GM23338 (cell line): ENCODE data around the gene ERMARD. TPM values are rescaled to one million over a fixed set of nuclear protein-coding genes. Genes with fewer than 3 reads are reported as not detected.

Experiments used
- ATAC-seq: fragments of 200-7000 bp; cut with Tn5 transposase; 3 replicates; pipeline ENCODE4 v1.9.1; 2020
- DNase-seq: peaks from one replicate; pipeline ENCODE4 v3.0.0-alpha.2; 2015; ENCODE audit warnings: low spot score
- H2AFZ ChIP-seq: fragments of 200-600 bp; sonication (generic); 2 replicates; pipeline ENCODE4 v1.8.0; 2016; ENCODE audit warnings: antibody characterized with exemption, mild to moderate bottlenecking, moderate library complexity
- H3F3A ChIP-seq: fragments of 200-600 bp; sonication (generic); replicated peaks from 2 replicates; pipeline ENCODE4 v1.8.0; 2017; ENCODE audit warnings: antibody characterized with exemption, mixed run types, low read depth
- H3K27ac ChIP-seq: fragments of 200-600 bp; sonication (generic); 2 replicates; pipeline ENCODE4 v1.6.1; 2016; ENCODE audit warnings: low read depth
- H3K27me3 ChIP-seq: fragments of 200-600 bp; sonication (generic); 2 replicates; pipeline ENCODE4 v1.8.0; 2016; ENCODE audit warnings: mild to moderate bottlenecking, mixed run types, moderate library complexity; ENCODE audit not compliant: insufficient read depth
- H3K36me3 ChIP-seq: fragments of 200-600 bp; sonication (generic); 2 replicates; pipeline ENCODE4 v1.8.0; 2016; ENCODE audit warnings: mild to moderate bottlenecking; ENCODE audit not compliant: insufficient read depth
- H3K4me1 ChIP-seq: fragments of 200-600 bp; sonication (generic); 2 replicates; pipeline ENCODE4 v1.8.0; 2016; ENCODE audit warnings: mild to moderate bottlenecking, moderate library complexity; ENCODE audit not compliant: insufficient read depth
- H3K4me2 ChIP-seq: fragments of 200-600 bp; sonication (generic); 2 replicates; pipeline ENCODE4 v1.7.1; 2017; ENCODE audit warnings: mixed run types
- H3K4me3 ChIP-seq: fragments of 200-600 bp; sonication (generic); 2 replicates; pipeline ENCODE4 v1.6.1; 2016; ENCODE audit warnings: mixed run types
- H3K79me2 ChIP-seq: fragments of 200-600 bp; sonication (generic); replicated peaks from 2 replicates; pipeline ENCODE4 v1.8.0; 2017; ENCODE audit warnings: mild to moderate bottlenecking; ENCODE audit not compliant: insufficient read depth
- H3K9me2 ChIP-seq: fragments of 200-600 bp; sonication (generic); 2 replicates; pipeline ENCODE4 v1.8.0; 2017; ENCODE audit not compliant: insufficient read depth
- H4K20me1 ChIP-seq: fragments of 200-600 bp; sonication (generic); replicated peaks from 2 replicates; pipeline ENCODE4 v1.8.0; 2017; ENCODE audit warnings: mild to moderate bottlenecking; ENCODE audit not compliant: insufficient read depth
- H3K27ac Mint-ChIP-seq: 2 replicates; pipeline ENCODE4 v1.8.0; 2020; ENCODE audit warnings: inconsistent platforms, mild to moderate bottlenecking, moderate library complexity, mixed read lengths
- H3K27me3 Mint-ChIP-seq: 3 replicates; pipeline ENCODE4 v1.8.0; 2022; ENCODE audit warnings: low read depth, mild to moderate bottlenecking, moderate library complexity, mixed read lengths, inconsistent platforms; ENCODE audit not compliant: insufficient read depth, poor library complexity
- H3K36me3 Mint-ChIP-seq: 3 replicates; pipeline ENCODE4 v1.8.0; 2021; ENCODE audit warnings: low read depth, mild to moderate bottlenecking, inconsistent platforms, moderate library complexity, mixed read lengths
- H3K4me1 Mint-ChIP-seq: 3 replicates; pipeline ENCODE4 v1.8.0; 2020; ENCODE audit warnings: mild to moderate bottlenecking, inconsistent platforms, mixed read lengths
- H3K4me3 Mint-ChIP-seq: 3 replicates; pipeline ENCODE4 v1.8.0; 2021; ENCODE audit warnings: moderate library complexity, mild to moderate bottlenecking, inconsistent platforms, mixed read lengths
- H3K9me3 Mint-ChIP-seq: 3 replicates; pipeline ENCODE4 v1.8.0; 2020; ENCODE audit warnings: moderate library complexity, mild to moderate bottlenecking, inconsistent platforms, mixed read lengths
- EZH2 ChIP-seq: fragments of 200-600 bp; sonication (generic); IDR thresholded peaks from one replicate; pipeline ENCODE4 v1.8.0; 2017; ENCODE audit warnings: antibody characterized with exemption, mild to moderate bottlenecking, low read depth; ENCODE audit not compliant: unreplicated experiment
- EZH2phosphoT487 ChIP-seq: fragments of 200-600 bp; sonication (generic); IDR thresholded peaks from one replicate; pipeline ENCODE4 v1.8.1; 2018; ENCODE audit warnings: antibody characterized with exemption; ENCODE audit not compliant: unreplicated experiment
- JUNB ChIP-seq: IDR thresholded peaks from one replicate; pipeline ENCODE4 v1.6.1; 2016; ENCODE audit warnings: antibody characterized with exemption; ENCODE audit not compliant: unreplicated experiment
- NANOG ChIP-seq: IDR thresholded peaks from 2 replicates; pipeline ENCODE4 v1.6.1; 2016; ENCODE audit warnings: antibody characterized with exemption, borderline replicate concordance
- POLR2AphosphoS5 ChIP-seq: IDR thresholded peaks from 2 replicates; pipeline ENCODE4 v1.6.1; 2016; ENCODE audit warnings: antibody characterized with exemption, low read depth
- STAT1 ChIP-seq: IDR thresholded peaks from one replicate; pipeline ENCODE4 v1.6.1; 2016; ENCODE audit warnings: antibody characterized with exemption; ENCODE audit not compliant: unreplicated experiment
- ZNF114 ChIP-seq: fragments of 250-450 bp; sonication (Bioruptor Pico); IDR thresholded peaks from 2 replicates; pipeline ENCODE4 v1.5.0; 2020; ENCODE audit warnings: mild to moderate bottlenecking, moderate library complexity
- ZNF331 ChIP-seq: fragments of 250-450 bp; sonication (Bioruptor Pico); IDR thresholded peaks from 2 replicates; pipeline ENCODE4 v1.5.0; 2020; ENCODE audit warnings: low read depth, mild to moderate bottlenecking, moderate library complexity
- polyA plus RNA-seq: library from polyadenylated mRNA; unstranded; fragments of >200 nt; fragmentation: Nextera tagmentation; extraction: Ambion mirVana; gene quantifications from 2 replicates; pipeline ENCODE4 v1.2.1, GENCODE V29; 2016
- total RNA-seq: library from RNA; depleted of rRNA; stranded (reverse); fragments of >200 nt; shearing (Covaris generic); gene quantifications from 2 replicates; pipeline ENCODE4 v1.2.3, GENCODE V29; 2014
- TF ChIP-seq, protein P1 (sequence below): fragments of 250-450 bp; sonication (Bioruptor Pico); IDR thresholded peaks from 2 replicates; pipeline ENCODE4 v1.5.0; 2020; ENCODE audit warnings: mild to moderate bottlenecking, moderate library complexity
- TF ChIP-seq, protein P2 (sequence below): IDR thresholded peaks from 2 replicates; pipeline ENCODE4 v1.6.1; 2016; ENCODE audit warnings: antibody characterized with exemption

The ERMARD gene
- total and polyA plus RNA-seq, 2 experiments from 2014 or later = 7.6 to 8.6 TPM

DNA sequence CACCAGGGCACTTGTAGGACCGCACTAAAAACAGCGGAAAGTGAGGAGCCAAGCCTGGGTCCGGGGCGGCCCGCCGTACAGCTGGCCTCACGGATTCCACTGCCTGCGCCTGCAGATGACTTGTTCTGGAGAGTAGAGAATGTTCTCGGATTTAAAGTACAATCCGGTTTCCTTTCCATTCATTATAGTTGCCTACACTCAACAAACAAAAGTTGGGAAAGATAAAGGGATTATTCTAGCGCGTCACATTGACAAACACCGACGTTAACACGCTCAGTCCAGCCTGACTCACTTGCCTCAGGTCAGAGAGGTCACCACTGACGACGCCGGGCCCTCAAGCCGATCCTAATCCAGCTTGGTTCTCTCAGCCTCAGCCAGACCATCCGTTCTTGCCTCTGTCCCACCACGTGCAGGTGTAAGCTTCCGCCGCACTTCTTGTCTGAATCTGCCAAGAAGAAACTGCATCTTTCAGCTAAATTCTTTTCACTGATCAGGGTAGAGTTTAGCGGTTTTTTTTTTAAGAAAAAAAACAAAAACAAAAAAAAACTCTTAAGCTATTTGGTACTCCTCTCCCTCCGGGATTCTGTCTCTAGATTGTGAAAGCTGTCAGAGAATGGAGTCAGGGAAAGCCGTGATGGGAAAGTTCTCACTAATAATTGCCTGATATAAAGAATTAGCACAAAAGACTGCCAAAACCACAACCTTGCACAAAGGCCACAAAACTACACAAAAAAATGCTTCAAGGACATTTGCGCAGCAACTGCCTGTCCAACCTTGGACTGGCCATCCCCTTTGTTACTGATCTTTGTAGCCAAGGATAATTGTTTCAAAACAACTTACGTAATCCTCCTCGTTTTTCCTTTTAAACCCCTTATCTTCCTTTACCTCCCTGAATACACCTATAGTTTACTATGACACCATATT lies 26.0 kb upstream of the ERMARD start:
- ATAC-seq = peak; percentile 66
- Mint-ChIP-seq H3K36me3 (peaks cover 4% of the 10 kb centered on the region; the same call in 1 of the 3 replicates), H3K4me1 (peaks cover 42% of the 10 kb centered on the region), H3K9me3 (no peaks in the 10 kb centered on the region), H3K27me3 (peaks cover 13% of the 10 kb centered on the region), H3K27ac (peak overlapping the region; percentile 96), H3K4me3 (peak overlapping the region; percentile 90)
- Histone ChIP-seq H3K4me3 (peak overlapping the region; percentile 80), H2AFZ (peak overlapping the region; percentile 75), H3K27me3 (peaks cover 11% of the 10 kb centered on the region), H3K36me3 (no peaks in the 10 kb centered on the region), H3K79me2 (peaks cover 30% of the 10 kb centered on the region), H4K20me1 (peaks cover 24% of the 10 kb centered on the region), H3K4me2 (peak overlapping the region; percentile 92), H3K4me1 (peaks cover 26% of the 10 kb centered on the region), H3K9me2 (no peaks in the 10 kb centered on the region), H3F3A (no peaks in the 10 kb centered on the region; the same call in 1 of the 2 replicates), H3K27ac (peak overlapping the region; percentile 78; the same call in 1 of the 2 replicates)
- peak; percentile 65 for DNase-seq
- TF ChIP-seq, protein P1, sequence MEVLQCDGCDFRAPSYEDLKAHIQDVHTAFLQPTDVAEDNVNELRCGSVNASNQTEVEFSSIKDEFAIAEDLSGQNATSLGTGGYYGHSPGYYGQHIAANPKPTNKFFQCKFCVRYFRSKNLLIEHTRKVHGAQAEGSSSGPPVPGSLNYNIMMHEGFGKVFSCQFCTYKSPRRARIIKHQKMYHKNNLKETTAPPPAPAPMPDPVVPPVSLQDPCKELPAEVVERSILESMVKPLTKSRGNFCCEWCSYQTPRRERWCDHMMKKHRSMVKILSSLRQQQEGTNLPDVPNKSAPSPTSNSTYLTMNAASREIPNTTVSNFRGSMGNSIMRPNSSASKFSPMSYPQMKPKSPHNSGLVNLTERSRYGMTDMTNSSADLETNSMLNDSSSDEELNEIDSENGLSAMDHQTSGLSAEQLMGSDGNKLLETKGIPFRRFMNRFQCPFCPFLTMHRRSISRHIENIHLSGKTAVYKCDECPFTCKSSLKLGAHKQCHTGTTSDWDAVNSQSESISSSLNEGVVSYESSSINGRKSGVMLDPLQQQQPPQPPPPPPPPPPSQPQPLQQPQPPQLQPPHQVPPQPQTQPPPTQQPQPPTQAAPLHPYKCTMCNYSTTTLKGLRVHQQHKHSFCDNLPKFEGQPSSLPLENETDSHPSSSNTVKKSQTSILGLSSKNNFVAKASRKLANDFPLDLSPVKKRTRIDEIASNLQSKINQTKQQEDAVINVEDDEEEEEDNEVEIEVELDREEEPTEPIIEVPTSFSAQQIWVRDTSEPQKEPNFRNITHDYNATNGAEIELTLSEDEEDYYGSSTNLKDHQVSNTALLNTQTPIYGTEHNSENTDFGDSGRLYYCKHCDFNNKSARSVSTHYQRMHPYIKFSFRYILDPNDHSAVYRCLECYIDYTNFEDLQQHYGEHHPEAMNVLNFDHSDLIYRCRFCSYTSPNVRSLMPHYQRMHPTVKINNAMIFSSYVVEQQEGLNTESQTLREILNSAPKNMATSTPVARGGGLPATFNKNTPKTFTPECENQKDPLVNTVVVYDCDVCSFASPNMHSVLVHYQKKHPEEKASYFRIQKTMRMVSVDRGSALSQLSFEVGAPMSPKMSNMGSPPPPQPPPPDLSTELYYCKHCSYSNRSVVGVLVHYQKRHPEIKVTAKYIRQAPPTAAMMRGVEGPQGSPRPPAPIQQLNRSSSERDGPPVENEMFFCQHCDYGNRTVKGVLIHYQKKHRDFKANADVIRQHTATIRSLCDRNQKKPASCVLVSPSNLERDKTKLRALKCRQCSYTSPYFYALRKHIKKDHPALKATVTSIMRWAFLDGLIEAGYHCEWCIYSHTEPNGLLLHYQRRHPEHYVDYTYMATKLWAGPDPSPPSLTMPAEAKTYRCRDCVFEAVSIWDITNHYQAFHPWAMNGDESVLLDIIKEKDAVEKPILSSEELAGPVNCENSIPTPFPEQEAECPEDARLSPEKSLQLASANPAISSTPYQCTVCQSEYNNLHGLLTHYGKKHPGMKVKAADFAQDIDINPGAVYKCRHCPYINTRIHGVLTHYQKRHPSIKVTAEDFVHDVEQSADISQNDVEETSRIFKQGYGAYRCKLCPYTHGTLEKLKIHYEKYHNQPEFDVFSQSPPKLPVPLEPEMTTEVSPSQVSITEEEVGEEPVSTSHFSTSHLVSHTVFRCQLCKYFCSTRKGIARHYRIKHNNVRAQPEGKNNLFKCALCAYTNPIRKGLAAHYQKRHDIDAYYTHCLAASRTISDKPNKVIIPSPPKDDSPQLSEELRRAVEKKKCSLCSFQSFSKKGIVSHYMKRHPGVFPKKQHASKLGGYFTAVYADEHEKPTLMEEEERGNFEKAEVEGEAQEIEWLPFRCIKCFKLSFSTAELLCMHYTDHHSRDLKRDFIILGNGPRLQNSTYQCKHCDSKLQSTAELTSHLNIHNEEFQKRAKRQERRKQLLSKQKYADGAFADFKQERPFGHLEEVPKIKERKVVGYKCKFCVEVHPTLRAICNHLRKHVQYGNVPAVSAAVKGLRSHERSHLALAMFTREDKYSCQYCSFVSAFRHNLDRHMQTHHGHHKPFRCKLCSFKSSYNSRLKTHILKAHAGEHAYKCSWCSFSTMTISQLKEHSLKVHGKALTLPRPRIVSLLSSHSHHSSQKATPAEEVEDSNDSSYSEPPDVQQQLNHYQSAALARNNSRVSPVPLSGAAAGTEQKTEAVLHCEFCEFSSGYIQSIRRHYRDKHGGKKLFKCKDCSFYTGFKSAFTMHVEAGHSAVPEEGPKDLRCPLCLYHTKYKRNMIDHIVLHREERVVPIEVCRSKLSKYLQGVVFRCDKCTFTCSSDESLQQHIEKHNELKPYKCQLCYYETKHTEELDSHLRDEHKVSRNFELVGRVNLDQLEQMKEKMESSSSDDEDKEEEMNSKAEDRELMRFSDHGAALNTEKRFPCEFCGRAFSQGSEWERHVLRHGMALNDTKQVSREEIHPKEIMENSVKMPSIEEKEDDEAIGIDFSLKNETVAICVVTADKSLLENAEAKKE (CRISPR knock-in tag) = no peak
- no peak for TF ChIP-seq POLR2AphosphoS5

DNA sequence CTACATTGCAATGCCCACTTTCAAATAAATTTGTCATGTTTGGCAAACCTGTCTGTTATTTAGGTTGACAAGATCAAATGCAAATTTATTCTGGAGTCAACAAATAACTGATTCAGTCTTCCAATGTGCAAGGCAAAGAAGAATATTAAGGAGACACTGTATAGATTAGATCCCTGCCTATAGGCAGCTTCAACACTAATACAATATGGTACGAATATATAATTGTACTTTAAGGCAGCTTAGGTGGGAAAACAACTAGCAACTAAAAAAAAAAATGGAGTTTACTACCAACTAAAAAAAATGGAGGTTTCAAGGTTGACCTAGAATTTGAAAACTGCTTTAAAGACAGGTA lies 25.4 kb upstream of the ERMARD start:
- H3K4me2 ChIP-seq = peak overlapping the region; percentile 92
- H4K20me1 ChIP-seq = peaks cover 22% of the 10 kb centered on the region
- H3K27ac ChIP-seq = no peak overlapping the region
- ATAC-seq (no peak), DNase-seq (no peak)
- no peak overlapping the region for H2AFZ ChIP-seq
- peaks cover 24% of the 10 kb centered on the region for H3K79me2 ChIP-seq
- H3K36me3 ChIP-seq = no peaks in the 10 kb centered on the region
- Mint-ChIP-seq H3K27ac (no peak overlapping the region), H3K36me3 (peaks cover 4% of the 10 kb centered on the region; the same call in 1 of the 3 replicates), H3K27me3 (peaks cover 13% of the 10 kb centered on the region), H3K4me3 (peak overlapping the region; percentile 90), H3K4me1 (peaks cover 42% of the 10 kb centered on the region), H3K9me3 (no peaks in the 10 kb centered on the region)
- H3K4me3 ChIP-seq = peak overlapping the region; percentile 80
- TF ChIP-seq JUNB (no peak), ZNF114 (CRISPR knock-in tag) (no peak), ZNF331 (CRISPR knock-in tag) (no peak), STAT1 (no peak), NANOG (no peak), POLR2AphosphoS5 (no peak), EZH2 (no peak), EZH2phosphoT487 (no peak)
- TF ChIP-seq, protein P2, sequence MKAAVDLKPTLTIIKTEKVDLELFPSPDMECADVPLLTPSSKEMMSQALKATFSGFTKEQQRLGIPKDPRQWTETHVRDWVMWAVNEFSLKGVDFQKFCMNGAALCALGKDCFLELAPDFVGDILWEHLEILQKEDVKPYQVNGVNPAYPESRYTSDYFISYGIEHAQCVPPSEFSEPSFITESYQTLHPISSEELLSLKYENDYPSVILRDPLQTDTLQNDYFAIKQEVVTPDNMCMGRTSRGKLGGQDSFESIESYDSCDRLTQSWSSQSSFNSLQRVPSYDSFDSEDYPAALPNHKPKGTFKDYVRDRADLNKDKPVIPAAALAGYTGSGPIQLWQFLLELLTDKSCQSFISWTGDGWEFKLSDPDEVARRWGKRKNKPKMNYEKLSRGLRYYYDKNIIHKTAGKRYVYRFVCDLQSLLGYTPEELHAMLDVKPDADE = no peak
- peaks cover 11% of the 10 kb centered on the region for H3K27me3 ChIP-seq
- H3K9me2 ChIP-seq = no peaks in the 10 kb centered on the region
- peaks cover 26% of the 10 kb centered on the region for H3K4me1 ChIP-seq
- H3F3A ChIP-seq = no peaks in the 10 kb centered on the region; the same call in 1 of the 2 replicates
